NCI-H128 (cell line): ENCODE results near the gene KIF7.
"Not testable (repeated sequence)": the region's sequence is repeated elsewhere in the genome, so short reads cannot be mapped to it uniquely, and the experiment has no call there.

Experiments used
- DNase-seq: peaks from one replicate; lab custom pipeline; 2025; ENCODE audit not compliant: unreplicated experiment; lab: John Stamatoyannopoulos, UW

KIF7 gene

DNA sequence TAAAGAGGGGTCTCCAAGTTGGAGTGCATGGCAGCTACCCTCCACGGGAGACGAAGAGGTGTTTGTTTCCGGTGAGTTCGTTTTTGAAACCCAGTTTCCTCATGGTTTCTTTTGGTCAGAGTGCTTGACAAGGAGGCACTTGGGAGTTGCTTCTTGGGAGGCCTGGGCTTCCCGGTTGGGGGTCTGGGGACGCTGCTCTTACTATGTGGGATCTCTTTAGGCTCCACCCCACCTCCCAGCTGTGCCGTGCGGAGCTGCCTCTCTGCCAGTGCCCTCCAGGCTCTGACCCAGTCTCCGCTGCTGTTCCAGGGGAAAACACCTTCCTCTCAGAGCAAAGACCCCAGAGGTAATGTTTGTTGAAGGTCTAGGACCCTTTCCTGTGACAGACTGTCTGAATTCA is 29.6 kb downstream of the KIF7 start:
- DNase-seq = no peak

DNA sequence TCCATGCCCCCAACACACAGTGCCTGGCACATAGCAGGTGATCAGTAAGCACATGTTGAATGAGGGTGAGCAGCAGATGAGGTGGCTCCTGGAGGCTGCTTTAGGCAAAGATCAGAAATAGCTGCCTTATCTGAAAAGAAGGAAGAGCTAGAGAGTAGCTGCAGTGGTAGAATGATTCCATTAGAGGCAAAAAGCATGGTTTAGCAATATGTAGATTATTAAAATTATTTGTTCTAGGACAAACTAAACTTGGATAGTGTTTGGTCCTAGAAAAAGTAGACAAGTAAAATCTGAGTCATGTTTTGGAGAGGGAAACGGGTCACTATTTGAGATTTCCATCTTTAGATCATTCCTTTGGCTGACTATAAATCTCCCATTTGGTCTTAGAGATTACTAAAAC is 32.1 kb downstream of the KIF7 start:
- DNase-seq = no peak

DNA sequence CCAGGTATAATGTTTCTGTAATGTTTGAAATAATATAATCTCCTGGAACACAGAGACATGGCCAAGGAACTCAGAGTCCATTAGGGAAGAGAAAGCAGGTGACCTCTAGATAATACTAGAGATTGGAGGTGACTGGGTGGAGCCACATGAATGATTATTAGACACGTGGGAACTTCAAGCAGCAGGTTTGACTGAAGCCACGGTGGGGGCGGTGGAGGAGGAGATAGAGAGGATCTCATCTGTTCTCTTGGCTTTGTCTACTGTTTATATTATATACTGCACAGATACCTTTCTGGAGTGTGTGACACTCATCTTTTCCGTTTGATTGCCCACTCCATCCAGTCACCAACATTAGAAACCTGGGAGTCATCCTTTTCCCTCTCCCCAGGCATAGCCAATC is 33.7 kb downstream of the KIF7 start:
- no peak for DNase-seq

DNA sequence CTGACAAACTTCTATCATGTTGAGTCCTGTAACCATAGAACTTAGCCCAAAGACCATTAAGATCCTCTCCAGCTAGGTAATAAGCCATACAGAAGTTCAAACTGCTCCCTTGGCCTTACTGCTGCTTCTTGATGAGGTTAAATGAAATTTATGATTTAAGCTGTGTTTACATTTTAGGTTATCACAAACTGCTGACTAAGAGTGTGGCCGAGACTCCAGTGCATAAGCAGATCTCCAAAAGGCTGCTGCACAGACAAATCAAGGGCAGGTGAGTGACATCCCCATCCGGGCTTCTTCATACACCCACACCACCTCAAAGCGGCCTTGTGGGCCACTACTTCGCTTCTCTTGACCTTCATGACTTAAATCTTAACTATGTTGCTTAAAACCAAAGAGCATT is 39.0 kb downstream of the KIF7 start:
- no peak for DNase-seq

DNA sequence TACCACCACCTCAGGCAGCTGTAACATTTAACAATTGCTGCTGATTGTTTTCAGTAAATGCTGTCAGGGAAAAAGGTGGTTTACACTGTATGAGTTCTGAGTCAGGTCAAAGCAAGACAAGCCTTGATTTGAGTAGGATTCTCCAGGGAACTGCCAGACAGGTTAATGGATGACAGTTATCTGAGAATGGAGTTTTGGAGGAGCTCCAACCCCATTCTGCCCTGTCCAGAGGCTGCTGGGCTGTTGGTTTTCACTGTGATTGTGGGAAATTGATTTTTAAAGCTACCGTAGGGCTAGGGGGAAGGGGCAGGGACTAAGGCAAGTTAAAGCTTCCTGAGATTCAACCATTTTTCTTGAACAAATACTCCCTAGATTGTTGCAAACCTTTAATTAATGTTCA is 40.1 kb downstream of the KIF7 start:
- no peak for DNase-seq

DNA sequence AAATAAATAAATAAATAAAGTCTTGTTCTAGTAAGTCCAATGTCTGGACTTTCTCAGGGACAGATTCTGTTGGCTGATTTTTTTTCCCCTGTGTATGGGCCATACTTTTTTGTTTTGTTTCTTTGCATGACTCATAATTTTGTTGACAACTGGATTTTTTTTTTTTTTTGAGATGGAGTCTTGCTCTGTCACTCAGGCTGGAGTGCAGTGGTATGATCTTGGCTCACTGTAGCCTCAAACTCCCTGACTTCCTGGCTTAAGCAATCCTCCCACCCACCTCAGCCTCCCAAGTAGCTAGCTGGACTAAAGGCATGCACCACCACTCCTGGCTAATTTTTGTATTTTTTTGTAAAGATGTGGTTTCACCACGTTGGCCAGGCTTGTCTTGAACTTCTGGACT is 41.1 kb downstream of the KIF7 start:
- no peak for DNase-seq

DNA sequence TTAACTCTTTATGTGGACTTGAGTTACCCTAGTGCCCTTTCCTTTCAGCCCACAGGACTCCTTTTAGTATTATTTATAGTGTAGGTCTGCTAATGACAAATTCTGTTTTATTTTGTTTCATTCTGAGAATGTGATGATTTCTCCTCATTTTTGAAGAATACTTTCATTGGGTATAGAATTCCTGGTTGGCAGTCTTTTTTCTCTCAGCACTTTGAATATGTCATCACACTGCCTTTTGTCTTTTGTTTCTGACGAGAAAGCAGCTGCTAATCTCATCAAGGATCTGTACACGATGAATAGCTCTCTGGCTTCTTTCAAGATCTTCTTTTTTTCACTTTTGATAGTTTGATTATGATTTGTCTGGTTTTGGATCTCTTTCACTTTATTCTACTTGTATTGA is 42.2 kb downstream of the KIF7 start:
- DNase-seq = no peak

DNA sequence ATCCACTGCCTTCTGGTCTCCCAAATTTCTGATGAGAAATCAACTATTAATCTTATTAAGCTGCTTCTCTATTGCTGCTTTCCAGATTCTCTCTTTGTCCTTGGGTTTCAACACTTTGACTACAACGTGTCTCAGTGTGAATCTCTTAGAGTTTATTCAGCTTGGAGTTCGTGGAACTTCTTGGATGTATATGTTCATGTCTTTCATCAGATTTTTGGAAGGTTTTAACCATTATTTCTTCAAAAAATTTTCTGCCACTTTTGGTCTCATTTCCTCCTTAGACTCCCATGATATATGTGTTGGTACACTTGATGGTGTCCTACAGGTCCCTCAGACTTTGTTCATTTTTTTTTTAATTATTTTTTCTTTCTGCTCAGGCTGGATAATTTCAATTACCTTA is 44.0 kb downstream of the KIF7 start:
- no peak for DNase-seq

DNA sequence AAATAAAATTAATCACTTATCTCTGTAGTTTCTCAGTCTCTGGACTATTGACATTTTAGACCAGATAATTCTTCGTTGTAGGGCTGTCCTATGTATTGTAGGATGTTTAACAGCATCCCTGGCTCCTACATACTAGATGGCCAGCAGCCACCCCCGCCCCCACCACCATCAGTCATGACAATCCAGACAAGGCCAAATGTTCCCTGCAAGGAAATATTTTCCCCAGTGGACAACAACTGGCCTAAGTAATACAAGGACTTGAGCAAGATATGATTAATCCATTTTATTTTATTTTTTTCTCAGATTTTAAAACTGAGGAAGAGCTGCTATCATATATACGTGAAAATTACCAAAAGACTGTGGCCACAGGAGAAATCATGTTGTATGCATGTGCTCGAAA is 56.2 kb downstream of the KIF7 start:
- DNase-seq = no peak

DNA sequence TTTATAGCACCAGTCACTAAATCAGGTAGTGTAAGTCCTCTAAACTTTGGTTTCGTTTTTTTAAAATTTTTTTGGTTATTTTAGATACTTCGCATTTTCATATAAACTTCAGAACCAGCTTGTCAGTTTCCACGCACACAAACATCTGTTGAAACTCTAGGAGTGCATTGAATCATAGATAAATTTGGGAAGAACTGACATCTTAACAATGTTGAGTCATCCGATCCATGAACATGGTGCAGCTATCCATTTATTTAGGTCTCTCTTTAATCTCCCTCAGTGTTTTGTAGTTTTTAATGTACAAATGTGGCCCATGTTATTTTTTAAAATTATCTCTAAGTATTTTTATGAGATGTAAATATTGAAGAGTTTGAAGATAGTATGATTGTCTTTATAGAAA is 62.2 kb downstream of the KIF7 start:
- DNase-seq = no peak

DNA sequence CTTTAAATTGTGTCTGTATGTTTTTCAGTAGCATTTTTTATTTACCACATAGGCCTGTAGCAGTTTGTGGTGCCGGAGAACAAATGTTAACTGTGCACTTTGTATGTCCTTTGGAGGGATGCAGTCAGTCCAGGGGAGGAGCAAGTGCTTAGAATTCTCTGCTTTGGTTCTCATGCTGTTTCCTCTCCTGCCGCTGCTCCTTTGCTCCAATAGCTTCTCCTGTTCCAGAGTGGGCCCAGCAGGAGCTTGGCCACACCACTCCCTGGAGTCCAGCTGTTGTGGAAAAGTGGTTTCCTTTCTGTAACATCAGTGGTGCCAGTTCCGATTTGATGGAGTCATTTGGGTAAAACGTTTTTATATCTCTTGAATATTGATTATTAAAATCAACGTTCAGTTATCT is 63.4 kb downstream of the KIF7 start:
- DNase-seq = no peak

DNA sequence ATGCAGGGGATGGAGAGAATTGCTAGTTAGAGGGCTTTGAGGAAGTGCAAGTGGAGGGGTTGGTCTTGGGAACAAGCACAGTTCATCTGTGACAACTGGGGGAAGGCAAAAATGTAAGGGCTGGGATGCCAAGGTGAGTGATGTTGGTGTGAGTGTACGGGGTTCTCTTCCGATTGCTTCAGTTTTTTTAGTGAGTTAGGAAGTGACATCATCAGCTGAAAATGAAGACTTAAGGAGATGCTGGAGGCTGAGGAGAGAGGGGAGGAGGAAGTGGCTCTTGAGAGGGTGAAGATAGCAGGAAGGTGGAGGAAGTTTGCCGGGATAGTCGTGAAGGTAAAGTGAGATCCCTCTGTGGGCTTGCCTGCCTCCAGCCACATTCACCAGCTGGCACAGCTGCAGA is 67.3 kb downstream of the KIF7 start:
- DNase-seq = no peak

DNA sequence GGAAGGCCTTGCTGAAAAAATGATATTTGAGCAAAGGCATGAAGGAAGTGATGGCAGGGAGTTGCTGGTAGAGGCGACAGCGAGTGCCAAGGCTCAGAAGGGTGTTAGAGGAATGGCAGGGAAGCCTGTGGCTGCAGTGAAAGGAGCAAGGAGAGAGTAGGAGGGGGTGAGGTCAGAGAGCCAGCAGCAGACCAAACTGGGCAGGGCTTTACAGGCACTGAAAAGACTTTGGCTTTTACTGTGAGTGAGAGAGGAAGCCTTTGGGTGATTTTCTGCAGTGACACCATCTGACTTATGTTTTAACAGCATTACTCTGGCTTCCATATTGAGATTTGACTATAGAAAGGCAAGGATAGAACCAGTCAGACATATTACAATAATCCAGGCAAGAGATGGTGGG is 68.6 kb downstream of the KIF7 start:
- no peak for DNase-seq

DNA sequence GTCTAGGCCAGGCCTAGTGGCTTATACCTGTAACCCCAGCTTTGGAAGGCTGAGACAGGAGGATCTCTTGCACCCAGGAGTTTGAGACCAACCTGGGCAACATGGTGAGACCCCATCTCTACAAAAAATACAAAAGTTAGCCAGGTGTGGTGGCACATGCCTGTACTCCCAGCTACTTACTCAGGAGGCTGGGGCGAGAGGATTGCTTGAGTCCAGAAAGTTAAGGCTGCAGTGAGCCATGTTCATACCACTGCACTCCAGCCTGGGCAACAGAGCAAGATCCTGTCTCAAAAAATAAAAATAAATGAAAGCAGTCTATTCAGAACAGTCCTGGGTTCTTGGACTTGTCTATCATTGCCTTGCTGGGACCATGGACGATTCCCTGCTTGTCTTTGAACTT is 74.5 kb downstream of the KIF7 start:
- DNase-seq = not testable (repeated sequence)

DNA sequence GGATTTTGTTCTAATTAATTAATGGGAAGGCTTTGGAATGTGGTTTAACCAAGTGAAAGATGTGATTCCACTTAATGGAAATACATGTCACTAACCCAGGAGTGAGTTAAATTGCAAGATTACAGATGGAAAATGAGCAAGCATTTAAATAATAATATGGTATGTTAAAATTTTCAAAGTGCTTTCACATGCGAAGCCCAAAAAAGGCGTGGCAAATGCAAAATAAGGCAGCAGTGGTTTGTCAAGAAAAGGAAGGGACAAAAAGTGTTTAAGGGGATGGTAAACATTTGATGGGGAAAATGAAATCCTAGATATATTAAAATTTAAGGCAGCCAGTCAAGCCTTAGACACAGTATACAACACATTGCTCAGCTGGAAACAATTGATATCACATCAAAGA is 77.1 kb downstream of the KIF7 start:
- no peak for DNase-seq
